HG03066 (cell line): ENCODE data around the gene KIF3A.

Experiments used
- ATAC-seq: cut with Tn5 transposase; IDR thresholded peaks from one replicate; pipeline ENCODE4 v1.9.1; 2021; ENCODE audit warnings: low read depth; ENCODE audit not compliant: unreplicated experiment

KIF3A gene

DNA sequence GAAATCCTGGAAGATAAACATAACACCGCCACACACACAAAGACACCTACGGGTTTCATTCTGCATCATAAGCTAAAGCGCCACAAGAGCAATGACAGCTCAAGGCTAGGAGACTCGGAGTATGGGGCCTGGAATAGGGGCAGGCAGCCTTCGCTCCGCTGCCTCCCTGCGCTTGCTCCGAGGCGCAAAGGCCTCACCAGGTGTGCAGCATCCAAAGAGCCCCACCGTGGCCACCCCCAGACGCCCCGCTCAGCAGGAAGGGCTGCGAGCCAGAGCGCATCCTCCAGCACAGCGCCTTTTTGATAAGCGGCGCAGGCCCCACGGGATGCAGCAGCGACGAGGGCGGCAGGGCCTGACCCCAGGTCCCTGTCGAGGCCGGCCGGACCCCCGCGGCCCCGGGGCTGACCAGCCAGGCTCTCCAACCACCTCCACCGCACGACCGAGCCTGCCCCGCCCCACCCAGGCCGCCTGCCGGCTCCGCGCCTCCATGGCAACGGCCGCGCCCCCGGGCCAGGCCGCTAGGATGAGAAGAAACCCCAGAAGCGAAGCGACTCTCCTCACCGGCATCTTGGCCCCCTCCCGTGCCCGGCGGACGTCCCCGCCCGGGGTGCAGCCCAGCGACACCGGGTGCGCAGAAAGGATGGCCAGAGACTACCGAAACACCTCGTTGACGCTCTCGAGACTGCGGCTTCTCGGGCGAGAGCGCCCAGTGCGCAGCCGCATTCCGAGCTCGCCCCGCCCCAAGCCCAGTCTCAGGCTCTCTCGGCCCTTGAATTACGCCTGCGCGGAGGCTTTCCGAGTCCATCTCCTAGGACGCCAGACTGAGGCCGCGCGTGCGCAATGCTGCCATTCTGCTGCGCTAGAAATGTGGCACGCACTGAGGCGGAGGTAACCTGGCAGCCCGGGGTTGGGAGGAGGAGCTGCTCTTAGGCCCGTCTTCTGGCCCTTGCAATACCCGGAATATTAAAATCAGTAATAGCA lies at the start of gene KIF3A:
TSS of gene KIF3A (minus strand) at position 694 of the 981 bp plus-strand sequence. CDS start at position 567, 127 bp downstream.
- ATAC-seq = peak; percentile 91

DNA sequence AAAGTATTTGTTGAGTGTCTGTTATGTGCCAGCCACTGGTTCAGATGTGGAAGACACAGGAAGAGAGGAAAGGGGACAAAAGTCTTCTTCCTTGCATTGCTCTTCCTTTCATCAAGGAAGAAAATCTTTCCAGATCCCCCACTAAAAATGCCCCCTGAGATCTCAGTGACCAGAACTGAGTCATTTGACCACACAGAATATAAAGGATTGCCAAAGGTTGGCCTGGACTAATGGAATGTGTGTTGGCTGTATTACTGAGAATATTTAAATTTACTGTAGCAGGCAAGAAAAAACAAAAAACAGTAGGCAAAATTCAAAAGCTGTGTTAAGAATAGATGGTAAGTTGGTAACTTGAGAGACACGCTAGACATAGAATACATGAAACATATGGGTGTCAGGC lies 49.7 kb upstream of the KIF3A start:
- ATAC-seq = no peak

DNA sequence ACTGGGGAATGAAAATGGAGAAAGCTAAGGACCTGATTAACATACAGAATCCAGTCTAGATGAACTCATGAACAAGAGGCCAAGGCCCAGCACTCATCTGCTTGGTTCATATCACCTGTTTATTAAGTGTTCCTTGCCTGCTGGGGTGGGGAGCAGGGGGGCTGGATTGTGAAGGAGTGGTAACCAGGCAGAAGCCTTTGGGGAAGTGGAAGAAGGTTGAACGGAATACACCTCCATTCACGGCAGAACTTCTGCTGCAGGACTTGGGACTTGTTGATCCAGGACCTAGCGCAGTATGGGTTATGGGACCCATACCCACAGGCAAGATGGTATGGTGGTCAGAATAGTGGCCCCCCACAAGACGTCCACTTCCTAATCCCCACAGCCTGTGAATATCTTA lies 48.5 kb upstream of the KIF3A start:
- no peak for ATAC-seq

DNA sequence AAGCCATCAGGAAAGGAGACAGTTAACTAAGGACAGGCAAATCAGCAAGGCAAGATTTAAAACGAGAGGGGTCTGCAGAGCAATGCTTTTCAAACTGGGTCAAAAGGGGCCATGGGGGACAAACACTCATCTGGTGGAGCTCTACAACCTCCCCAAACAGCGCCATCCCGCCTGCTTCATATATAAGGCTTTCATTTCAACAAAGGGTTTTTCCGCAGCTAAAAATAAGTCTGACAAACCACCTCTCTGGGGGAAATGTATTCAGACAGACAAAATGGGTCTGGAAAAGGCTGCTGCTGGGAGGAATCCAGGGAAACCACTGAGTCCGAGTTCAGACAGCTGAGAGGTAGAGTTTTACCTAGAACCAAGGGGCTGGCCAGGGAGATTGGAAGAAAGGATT lies 48.0 kb upstream of the KIF3A start:
- no peak for ATAC-seq

DNA sequence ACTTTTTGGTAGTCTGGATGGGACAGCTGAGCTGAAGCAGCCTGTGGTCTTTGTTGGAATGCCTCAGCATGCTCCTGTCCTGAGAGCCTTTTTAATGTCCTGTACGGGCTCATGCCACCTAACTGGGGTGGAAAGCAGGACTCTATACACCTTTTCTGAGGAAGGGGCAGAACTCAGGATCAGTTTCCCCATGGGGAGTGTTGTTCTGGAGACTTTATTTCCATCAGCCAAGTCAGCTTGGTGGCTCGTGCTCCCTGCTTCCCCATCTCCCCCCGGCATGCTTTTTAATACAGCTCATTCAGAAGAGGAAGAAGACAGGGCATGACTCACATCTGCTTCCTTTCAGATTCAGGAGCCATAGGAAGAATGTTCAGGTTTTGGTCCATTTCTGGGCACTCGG lies 44.8 kb upstream of the KIF3A start:
- no peak for ATAC-seq

DNA sequence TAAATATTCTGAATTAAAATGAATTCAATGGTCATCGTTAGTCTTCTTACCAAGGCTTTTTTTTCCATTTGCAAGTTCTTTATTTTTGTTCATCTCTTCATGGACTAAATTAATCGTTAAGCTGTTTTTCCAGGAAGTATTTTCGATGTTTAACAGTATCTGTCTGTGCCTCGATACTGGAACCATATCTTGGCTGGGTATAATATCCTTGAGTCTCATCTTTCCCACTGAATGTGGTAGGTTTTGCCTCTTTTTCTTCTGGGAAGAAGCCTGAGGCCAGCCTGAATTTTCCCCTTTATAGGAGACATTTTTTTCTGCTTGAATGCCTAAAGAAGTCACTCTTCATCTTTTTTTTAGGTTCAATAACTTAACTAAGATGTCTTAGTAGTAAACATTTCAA lies 43.7 kb upstream of the KIF3A start:
- ATAC-seq = no peak

DNA sequence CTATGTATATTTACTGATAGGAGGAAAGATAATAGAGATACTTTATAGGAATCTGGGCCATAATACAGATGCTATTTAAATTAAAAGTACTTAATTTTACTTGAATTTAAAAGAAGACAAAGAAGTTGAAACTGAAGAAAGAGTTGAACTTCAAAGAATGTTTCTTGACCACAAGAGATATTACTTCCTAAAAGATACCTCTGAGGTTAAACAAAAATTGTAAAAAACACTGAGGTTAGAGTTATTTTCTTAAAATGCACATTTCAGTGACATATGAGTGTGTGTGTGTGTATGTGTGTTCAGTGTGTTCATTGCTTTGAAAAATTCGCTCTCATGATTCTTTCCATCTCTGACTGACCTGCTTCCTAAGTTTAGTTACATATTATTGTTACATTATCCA lies 43.2 kb upstream of the KIF3A start:
- ATAC-seq = no peak

DNA sequence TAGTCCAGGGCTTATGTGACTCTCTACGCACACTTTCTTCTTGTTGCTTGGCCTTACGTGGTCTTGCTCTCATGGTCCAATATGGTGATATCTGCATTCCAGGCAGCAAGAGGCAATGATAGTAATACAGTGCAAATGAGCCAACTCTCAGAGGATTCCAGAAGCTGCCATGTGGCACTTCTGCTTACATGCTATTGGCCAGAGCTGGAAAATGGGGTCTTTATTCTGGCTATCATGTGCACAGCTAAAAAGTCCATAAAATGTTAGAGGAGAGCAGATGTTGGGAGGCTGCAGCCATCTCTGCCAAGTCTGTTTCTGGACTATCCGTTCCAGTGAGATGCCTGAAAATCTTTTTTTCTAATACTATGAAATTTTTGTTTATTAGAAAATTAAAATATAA lies 42.6 kb upstream of the KIF3A start:
- ATAC-seq = no peak

DNA sequence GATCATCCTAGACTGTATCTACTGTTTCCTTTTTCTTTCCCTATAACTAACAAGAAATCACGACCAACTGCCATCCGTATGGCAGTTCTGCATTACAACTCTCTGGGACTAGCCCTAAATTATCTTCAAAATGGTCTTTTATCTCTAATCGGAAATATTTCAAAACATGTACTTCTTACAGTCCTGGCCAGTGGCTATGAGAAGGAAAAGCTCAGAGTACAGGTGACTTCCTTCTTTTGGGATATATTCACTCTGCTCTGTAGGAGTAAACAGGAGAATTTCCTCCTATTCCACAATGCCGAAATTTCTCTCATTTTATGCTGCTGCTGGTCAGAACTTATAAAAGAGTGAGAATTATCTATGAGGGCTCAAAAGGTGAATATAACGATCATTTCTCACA lies 41.5 kb upstream of the KIF3A start:
- no peak for ATAC-seq

DNA sequence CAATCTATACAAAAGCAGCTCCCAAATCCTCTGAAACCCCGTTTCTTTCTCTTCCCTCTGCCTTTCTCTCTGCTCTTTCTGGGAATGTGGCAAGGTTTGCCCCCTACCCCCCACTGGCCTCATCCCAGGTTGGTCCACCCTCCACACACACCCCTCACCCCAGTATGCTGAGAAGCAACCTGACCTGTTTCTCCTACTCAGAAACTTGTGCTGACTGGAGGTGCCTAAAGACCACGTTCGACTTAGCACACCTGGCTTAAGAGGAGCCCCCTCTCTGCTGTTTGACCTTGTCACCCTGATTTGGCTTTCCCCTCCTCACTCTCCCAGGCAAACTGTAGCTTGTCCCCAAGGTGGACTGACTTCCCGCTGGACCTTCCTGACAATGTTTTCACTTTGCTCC lies 40.8 kb upstream of the KIF3A start:
- ATAC-seq = no peak

DNA sequence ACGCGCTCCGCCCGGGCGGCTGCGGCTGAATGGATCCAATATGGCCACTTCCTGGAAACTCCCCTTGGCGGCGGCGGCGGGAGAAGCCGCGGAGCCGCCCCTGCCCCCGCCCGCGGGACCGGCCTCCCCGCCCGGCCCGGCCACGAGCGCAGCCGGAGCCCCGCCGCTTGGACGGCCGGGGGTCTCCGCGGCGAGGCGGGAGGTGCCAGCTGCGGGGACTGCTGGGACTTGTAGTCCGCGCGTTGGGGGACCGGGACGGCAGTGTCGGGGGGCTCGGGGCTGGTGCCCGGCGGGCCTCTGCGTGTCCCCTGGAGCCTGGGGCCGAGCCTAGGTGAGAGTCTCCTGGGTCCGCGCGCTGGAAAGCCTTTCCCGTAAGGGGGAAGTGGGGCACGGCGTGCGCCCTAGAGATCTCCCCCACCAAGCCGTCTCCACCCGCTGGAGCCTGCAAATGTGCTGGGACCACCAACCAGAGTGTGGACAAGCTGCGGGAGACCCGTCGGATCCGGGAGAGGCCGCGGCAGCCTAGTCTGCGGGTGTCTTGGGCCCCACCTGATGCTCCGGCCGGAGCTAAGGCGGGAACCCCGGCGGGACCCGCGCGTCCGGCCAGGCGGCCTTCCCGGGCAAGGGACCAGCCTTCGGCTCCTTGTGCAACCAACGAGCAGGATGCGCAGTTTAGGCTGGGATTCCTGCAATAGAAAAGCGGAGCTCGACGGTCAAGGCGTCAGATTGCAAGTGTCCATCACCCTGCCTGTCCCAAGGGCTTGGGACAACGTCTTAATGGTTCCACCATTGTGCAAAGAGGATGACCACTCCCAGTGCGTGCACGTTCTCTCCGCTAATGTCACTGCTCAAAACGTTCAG lies 40.1 kb upstream of the KIF3A start, which contains the start of gene SEPTIN8:
TSS of gene SEPTIN8 (minus strand) at position 31 of the 861 bp plus-strand sequence. CDS start 102 bp downstream, outside the sequence.
- peak; percentile 47 for ATAC-seq

DNA sequence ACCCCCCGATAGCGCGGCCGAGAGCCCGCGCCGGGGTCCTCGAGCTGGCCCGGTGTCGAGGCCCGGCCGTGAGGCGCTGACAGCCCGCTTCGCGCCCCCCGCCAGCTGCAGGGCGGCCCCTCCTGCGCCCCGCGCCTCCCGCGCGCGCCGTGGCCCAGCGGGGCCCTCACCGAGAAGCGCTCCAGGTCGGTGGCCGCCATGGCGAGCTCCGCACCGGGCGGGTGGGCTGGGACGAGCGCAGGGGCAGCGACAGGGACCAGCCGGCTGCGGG lies 39.5 kb upstream of the KIF3A start:
- no peak for ATAC-seq

DNA sequence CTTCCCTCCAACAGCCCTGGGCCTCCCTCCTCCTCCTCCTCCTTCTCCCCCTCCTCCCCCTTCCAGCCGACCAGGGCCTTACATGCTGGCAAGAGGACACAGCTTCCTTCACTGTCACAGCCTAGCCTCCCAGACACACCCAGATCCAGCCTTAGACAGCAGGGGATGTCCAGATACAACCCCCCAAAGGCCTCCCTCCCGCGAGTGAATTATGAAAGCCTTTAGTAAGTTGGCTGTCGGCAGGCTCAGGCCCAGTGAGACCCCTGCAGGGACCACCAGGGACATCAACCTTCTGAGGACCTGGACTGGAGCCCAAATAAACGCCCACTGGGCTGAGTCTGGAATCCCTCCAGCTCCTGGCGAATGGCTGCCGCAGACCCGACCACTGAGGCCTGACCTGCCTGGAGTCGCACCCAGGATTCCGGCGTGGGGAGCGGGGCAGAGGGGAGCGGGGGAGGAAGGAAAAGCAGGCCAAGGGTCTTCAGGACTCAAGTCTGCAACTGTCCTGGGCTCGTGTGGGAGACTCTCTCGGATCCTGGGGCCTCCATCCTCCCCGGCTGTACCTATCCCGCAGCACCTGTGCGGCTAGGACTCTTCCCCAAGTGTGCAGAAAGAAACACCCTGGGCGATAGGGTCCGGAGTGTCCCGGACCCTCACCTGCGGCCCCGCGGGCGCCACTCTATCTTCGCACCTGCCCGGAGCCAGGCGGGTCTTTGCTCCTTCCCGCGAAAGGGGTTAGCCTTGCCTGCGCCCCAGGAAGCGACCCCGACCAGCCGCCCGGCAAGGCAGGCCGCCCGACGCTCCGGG lies 39.0 kb upstream of the KIF3A start:
- ATAC-seq = peak; percentile 21

DNA sequence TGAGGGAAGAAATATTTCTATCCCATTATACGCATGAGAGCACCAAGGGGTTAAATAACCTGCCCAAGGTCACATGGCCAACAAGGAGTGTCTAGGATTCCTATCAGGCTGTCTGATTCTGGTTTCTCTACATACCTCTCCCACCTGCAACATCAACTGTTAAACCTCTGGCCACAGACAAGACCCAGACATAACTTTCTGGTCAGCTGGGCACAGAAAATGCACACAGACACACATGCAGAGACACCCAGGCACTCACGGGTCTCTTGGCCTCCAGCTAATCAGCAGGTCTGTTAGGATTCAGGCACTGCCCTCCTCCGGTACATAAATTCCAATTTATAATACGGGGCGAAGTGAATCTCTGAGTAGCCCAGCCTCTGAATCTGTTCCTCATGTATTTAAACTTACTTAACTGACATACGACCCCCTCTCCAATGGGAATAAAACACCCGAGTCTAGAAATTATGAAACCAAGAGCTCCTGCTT lies 38.2 kb upstream of the KIF3A start:
- ATAC-seq = no peak

DNA sequence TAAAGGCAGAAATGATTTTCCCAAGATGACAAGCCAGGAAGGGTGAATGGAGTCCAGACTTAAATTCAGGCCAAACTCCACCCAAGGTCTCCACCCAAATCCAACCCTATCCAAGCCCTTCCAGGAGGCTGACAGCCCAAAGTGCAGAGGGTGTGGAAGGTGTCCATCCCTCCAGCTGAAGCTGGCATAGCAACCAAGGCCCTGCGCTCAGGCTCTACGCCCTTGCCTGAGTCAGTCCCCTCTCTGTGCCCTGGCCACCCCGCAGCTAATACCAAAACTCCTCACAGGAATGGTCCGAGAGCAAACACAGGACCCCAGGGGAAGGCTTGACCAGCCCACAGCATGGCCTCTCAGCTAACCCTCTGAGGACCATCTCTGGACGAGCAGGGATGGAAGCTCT lies 37.5 kb upstream of the KIF3A start:
- ATAC-seq = no peak

DNA sequence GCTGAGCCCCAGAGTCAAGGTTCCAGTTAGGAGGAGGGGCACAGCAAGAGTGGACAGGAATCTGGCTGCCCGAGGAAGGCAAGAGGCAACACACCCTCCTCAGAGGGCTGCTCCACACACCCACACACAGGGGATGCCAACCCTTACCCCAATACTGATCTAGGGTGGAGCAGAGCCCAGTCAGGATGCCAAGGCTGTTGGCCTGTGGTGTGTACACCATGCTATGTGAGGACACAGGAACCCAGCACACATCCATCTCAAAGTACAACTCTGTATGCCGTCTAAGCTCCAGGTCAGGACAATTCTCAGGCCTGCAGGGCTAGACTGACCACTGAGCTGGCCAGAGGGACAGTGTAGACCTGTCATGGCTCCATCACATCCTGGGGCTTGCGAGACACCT lies 37.1 kb upstream of the KIF3A start:
- ATAC-seq = no peak

DNA sequence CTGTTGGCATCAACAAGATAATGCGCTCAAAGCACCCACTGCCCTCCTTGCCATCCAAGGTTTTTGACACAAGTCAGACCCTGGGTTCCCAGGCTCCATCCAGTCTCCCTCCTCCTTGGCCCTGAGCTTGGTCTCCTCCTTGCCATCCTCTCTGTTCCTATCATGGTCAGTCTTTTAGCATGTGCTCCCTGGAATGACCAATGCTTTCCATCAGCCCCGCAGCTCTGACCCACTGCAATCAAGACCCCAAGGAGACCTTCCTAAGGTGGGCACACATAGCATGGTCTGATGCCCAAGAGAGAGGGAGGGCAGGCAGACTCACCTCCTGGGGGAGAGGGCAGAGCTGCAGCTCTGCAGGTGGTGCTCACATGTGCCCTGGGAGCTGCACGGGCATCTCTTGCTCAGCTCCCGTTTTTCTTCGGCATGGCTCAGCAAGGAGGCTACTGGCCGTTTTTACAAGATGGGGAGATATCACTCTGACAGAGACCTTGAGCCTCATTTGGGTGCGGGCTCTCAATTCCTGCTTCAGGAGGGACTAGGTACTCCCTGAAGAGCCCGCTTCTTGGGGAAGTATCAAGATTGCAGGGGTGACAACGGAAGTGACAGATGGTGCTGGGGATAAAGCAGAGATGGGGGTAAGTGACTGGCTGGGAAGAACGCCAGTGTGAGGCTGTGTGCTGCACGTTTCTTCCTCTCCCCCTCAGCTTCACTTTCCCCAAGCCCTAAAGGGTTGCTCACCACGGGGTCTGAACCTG lies 36.4 kb upstream of the KIF3A start:
- ATAC-seq = no peak

DNA sequence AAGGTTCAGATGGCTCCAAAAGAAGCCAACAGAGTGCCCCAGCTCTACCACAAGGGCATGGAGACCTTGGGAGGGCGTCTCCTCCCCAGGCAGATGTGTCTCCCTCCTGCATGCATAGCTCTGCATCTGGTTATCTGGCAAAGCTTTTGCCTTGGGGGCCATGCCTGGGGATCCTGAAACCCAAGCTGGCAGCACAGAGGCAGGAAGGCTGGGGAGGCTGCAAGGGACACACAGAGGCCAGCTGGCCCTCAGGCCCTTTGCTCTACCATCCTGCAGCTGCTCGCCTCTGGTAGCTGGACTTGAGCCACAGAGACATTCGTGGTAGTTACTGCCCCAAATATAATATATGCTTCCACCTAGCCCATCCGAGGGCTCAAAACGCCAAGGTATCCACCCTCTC lies 35.8 kb upstream of the KIF3A start:
- no peak for ATAC-seq

DNA sequence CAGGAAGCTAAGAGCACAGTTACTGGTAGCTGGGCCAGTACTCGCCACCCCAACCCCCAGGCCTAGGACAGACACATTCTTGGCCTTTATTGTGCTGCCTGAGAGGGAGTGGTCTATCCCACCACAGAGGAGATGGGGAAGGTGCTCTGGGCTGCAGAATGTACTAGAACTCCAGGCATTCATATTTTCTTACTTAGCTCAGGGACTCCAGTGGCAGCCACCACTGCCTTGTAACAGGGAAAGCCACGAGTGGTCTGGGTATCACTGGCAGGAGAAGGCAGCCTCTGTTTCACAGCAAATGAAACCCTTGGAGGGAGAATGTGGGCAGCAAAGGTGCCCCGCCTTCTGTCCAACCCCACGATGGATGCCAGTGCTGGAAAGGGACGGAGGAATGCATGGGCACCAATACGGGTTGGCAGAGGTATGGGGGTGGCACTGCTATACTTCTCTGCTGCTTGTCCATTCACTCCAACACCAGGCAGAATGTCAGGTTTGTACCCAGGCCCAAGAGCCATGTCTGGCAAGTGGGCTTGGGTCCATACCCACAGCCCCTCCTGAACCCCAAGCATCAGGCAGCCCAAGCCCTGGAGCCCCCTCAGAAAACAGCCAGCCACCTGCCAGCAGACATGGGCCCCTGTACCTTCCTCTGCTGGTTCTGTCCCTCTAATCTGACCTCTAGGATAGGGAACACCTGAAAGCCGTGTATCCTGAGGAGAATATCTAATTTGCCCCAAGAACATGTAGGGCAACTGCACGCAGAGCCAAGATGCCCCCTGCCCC lies 35.1 kb upstream of the KIF3A start:
- ATAC-seq = no peak
